KMS-11 (cell line): ENCODE measurements around the gene CARD8.

ENCODE experiments used
- H2AFZ ChIP-seq: fragments of 200-600 bp; sonication (generic); 2 replicates; pipeline ENCODE4 v1.6.1; 2016; ENCODE audit warnings: antibody characterized with exemption, mixed run types, low read depth
- H3K27ac ChIP-seq: fragments of 200-600 bp; sonication (generic); 2 replicates; pipeline ENCODE4 v1.6.1; 2016; ENCODE audit warnings: mild to moderate bottlenecking, mixed run types
- H3K27me3 ChIP-seq: fragments of 200-600 bp; sonication (generic); 2 replicates; pipeline ENCODE4 v1.6.1; 2017; ENCODE audit warnings: mild to moderate bottlenecking, low read depth, mixed run types, moderate library complexity; ENCODE audit not compliant: insufficient read depth
- H3K36me3 ChIP-seq: fragments of 200-600 bp; sonication (generic); 2 replicates; pipeline ENCODE4 v1.6.1; 2017; ENCODE audit warnings: mild to moderate bottlenecking, mixed run types; ENCODE audit not compliant: insufficient read depth
- H3K4me1 ChIP-seq: fragments of 200-600 bp; sonication (generic); 2 replicates; pipeline ENCODE4 v1.6.1; 2016; ENCODE audit warnings: mild to moderate bottlenecking, low read depth, mixed run types; ENCODE audit not compliant: poor library complexity, severe bottlenecking
- H3K4me2 ChIP-seq: fragments of 200-600 bp; sonication (generic); 2 replicates; pipeline ENCODE4 v1.7.0; 2016; ENCODE audit warnings: mild to moderate bottlenecking, mixed run types
- H3K4me3 ChIP-seq: fragments of 200-600 bp; sonication (generic); IDR thresholded peaks from 2 replicates; pipeline ENCODE4 v1.6.1; 2017; ENCODE audit warnings: low read depth, low read length, mixed read lengths; ENCODE audit not compliant: insufficient read depth
- H3K79me2 ChIP-seq: fragments of 200-600 bp; sonication (generic); 2 replicates; pipeline ENCODE4 v1.6.1; 2016; ENCODE audit warnings: low read depth, mixed run types; ENCODE audit not compliant: insufficient read depth
- H3K9ac ChIP-seq: fragments of 200-600 bp; sonication (generic); 2 replicates; pipeline ENCODE4 v1.6.1; 2016; ENCODE audit warnings: mild to moderate bottlenecking, mixed run types
- H4K20me1 ChIP-seq: fragments of 200-600 bp; sonication (generic); 2 replicates; pipeline ENCODE4 v1.6.1; 2016; ENCODE audit warnings: mild to moderate bottlenecking, mixed run types; ENCODE audit not compliant: insufficient read depth
- TF ChIP-seq, protein P1 (sequence below): fragments of 200-600 bp; sonication (generic); conservative IDR thresholded peaks from 2 replicates; pipeline ENCODE4 v1.6.1; 2017; ENCODE audit warnings: low read depth, mild to moderate bottlenecking, antibody characterized with exemption, low read length, moderate library complexity, mixed read lengths

The CARD8 gene

GRCh38 chr19:48182434-48182833, 73.3 kb downstream of the CARD8 start:
- Histone ChIP-seq H3K4me2 (no peak overlapping the region), H4K20me1 (no peaks in the 10 kb centered on the region), H3K27me3 (no peaks in the 10 kb centered on the region), H3K4me3 (no peak overlapping the region), H2AFZ (no peak overlapping the region), H3K27ac (no peak overlapping the region), H3K4me1 (no peaks in the 10 kb centered on the region), H3K79me2 (no peaks in the 10 kb centered on the region), H3K9ac (no peak overlapping the region), H3K36me3 (no peaks in the 10 kb centered on the region)
- TF ChIP-seq, protein P1, sequence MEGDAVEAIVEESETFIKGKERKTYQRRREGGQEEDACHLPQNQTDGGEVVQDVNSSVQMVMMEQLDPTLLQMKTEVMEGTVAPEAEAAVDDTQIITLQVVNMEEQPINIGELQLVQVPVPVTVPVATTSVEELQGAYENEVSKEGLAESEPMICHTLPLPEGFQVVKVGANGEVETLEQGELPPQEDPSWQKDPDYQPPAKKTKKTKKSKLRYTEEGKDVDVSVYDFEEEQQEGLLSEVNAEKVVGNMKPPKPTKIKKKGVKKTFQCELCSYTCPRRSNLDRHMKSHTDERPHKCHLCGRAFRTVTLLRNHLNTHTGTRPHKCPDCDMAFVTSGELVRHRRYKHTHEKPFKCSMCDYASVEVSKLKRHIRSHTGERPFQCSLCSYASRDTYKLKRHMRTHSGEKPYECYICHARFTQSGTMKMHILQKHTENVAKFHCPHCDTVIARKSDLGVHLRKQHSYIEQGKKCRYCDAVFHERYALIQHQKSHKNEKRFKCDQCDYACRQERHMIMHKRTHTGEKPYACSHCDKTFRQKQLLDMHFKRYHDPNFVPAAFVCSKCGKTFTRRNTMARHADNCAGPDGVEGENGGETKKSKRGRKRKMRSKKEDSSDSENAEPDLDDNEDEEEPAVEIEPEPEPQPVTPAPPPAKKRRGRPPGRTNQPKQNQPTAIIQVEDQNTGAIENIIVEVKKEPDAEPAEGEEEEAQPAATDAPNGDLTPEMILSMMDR: no peak

DNA sequence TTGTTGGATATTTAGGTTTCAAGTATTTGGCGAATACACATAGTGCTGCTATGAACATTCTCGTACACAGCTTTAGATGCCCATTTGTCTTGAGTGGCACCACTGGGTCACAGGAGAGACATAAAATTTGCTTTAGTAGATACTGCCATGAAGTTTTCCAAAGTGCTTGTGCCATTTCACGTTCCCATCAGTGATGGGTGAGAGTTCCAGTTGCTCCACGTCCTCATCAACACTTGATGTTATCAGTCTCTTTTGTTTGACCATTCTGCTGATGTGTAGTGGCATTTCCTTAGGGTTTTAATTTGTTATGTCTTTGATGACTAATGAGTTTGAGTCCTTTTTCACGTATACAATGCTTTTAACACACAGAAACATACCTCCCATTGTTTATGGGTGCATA, 74.2 kb downstream of the CARD8 start:
- TF ChIP-seq, protein P1: no peak
- H3K4me3 ChIP-seq: no peak overlapping the region
- no peak overlapping the region for H2AFZ ChIP-seq
- no peak overlapping the region for H3K9ac ChIP-seq
- no peaks in the 10 kb centered on the region for H3K27me3 ChIP-seq
- H4K20me1 ChIP-seq: no peaks in the 10 kb centered on the region
- H3K79me2 ChIP-seq: no peaks in the 10 kb centered on the region
- no peaks in the 10 kb centered on the region for H3K4me1 ChIP-seq
- no peak overlapping the region for H3K4me2 ChIP-seq
- no peak overlapping the region for H3K27ac ChIP-seq
- no peaks in the 10 kb centered on the region for H3K36me3 ChIP-seq

- H3K36me3 ChIP-seq: no peaks in the 10 kb centered on the region
- peaks cover 2% of the 10 kb centered on the region for H3K4me1 ChIP-seq
- TF ChIP-seq, protein P1: no peak
- H3K79me2 ChIP-seq: no peaks in the 10 kb centered on the region
- H3K27ac ChIP-seq: no peak overlapping the region
- H2AFZ ChIP-seq: no peak overlapping the region
- no peak overlapping the region for H3K4me3 ChIP-seq
- no peaks in the 10 kb centered on the region for H3K27me3 ChIP-seq
- no peak overlapping the region for H3K4me2 ChIP-seq
- no peak overlapping the region for H3K9ac ChIP-seq
- H4K20me1 ChIP-seq: no peaks in the 10 kb centered on the region
Observed at GRCh38 chr19:48176226-48176625, 79.5 kb downstream of the CARD8 start.

DNA sequence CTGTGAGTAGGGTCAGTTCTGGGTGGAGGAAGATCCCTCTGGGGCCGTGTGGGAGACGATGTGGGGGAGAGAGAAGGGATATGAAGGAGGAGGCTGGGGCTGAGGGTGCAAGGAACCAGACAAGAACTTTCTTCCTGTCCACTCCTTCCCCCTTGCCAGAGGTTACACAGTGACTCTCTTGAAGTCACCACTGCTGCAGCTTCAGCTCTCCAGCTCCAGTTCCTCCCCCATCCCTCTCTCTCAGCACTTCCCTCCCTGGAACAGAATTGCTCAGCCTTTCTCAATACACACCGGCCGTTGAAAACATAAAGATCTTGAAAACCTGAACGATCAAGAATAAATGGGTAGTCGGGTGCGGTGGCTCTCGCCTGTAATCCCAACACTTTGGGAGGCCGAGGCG, 80.1 kb downstream of the CARD8 start:
- Histone ChIP-seq H4K20me1 (no peaks in the 10 kb centered on the region), H3K4me2 (no peak overlapping the region), H3K4me1 (peaks cover 7% of the 10 kb centered on the region), H2AFZ (no peak overlapping the region), H3K79me2 (no peaks in the 10 kb centered on the region), H3K9ac (no peak overlapping the region), H3K27ac (no peak overlapping the region), H3K27me3 (no peaks in the 10 kb centered on the region), H3K36me3 (no peaks in the 10 kb centered on the region), H3K4me3 (no peak overlapping the region)
- TF ChIP-seq, protein P1: no peak
